Stimulated activated CD8-positive, alpha-beta memory T cell treated with anti-CD3 and anti-CD28 coated beads, Interleukin-4, amount 100 ng/mL, for 24 hours (primary cell): ENCODE measurements around the gene CSTF3.
A peak's percentile ranks its signal among the peaks of the same experiment; 100 is the strongest.
"Not testable (repeated sequence)": the region's sequence is repeated elsewhere in the genome, so short reads cannot be mapped to it uniquely, and the experiment has no call there.

Source experiments
- DNase-seq: peaks from one replicate; pipeline ENCODE4 v3.0.0-alpha.2; 2020; ENCODE audit warnings: low read depth

The CSTF3 gene

GRCh38 chr11:33161120-33162005 is at the start of gene CSTF3:
Gene CSTF3 (minus strand): TSS chr11:33161480. CDS start chr11:33161325, 155 bp downstream.
- peak; percentile 97 for DNase-seq

GRCh38 chr11:33208150-33208549 is 46.9 kb upstream of the CSTF3 start:
- DNase-seq: no peak

DNA sequence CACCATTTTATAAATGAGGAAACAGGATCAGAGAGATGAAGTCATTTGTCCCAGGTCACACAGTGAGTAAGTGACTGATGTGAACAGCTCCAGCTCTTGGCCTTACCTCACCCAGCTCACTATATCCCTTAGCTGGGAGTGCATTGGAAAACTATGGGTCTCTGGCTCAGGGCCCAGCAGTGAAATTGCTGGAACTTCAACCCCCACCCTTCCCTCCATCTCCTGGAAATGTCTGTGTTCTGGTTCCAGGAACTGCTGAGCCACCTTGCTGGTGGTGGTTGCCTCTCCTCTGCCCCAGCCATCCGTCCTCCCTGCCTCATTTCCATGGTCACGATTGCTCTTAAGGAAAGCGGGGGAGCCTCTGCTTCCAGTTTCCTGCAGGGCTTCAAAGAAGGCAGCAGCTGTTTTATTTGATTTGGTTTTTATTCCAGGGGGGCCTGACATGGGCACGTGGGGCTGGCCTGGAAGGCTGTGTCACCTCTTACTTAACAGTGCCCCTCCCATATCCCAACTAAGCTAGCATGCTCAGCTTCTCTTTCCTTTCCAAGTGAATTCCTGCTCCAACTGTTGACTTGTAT is 46.2 kb upstream of the CSTF3 start:
- DNase-seq: no peak

- DNase-seq: no peak
Observed at GRCh38 chr11:33197915-33198727, 36.8 kb upstream of the CSTF3 start.

DNA sequence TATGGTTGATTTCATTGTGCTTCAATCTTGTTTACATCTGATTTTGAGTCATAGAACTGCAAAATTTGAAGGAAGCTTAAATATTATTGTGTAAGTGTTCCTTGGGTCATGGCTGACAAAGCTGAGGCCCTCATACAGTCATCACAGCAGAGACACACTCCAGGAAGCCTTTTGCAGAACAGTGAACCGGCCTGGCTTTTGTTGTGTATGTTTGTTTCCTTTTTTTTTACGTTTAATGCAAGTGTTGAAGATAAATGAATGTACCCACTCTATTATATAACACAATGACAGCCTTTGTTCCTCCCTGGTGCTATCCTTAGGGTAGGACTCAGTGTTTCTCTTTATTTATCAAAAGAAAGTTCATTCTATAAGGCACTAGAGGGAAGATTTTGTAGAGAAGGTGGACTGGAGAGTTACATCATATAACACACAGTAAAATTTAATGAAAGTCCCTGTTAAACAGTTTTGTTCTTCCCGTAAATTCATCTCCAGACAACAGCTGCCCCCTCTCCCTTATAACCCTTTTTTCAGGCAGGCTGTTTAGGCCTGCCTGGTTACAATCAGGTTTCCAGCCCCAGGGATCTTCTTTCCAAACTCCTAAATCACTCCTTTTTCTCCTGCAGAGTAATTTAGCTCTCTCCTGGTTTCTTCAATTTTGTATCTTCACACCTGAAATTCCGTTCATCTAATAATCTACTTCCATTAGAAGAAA is 34.3 kb upstream of the CSTF3 start:
- no peak for DNase-seq

DNA sequence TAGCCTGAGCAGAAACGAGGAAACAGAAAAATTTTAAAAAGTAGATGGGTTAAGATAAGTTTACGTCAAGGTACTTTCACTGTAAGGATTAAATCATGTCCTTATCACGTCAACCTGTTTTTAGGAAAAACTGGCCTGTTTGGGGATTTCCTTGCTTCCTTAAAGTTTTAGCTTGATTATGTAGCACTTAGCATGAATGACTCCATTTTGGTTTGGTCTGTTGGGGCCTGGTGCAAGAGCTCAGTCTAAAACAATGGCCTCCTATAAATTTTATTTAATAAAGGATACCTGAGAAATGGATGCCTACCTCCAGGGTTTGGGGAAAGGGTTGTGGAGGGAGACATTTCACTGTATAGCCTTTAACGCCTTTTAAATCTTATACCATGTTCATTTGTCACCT is 33.2 kb upstream of the CSTF3 start:
- no peak for DNase-seq

GRCh38 chr11:33191467-33191866 is 30.2 kb upstream of the CSTF3 start:
- no peak for DNase-seq

DNA sequence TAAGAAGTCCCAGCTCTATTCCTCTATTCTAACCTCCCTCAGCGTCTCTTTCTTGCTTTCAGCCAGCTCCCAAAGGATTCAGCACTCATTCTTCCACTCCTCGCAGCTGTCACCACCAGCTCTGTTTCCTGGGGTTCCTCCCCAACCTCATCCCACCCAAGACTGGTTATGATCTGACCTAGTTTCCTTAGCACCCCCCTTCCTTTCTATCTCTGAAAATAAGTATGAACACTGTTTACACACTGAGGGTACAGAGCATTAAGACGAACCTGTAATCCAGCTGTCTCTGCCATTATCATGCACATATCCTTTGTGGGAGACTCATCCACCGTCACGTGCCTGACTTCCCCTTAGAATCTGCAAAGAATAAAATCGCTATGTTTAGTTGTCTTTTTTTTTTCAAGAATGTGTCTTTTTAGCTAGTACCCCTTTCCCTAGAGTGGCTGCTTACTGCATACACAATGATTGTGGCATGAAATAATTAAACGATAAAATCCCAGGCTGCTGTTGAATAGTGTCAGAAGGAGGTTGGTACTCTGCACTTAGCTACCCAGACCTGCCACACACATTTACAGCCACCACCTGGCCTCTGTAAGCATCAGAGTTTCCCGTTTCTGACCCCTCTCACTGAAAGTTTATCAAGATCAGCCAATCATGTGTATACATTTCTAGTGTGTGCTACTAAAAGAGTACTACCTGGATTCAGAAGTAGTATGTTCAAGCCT is 26.9 kb upstream of the CSTF3 start:
- no peak for DNase-seq

- no peak for DNase-seq
Observed at GRCh38 chr11:33185756-33186155, 24.5 kb upstream of the CSTF3 start.

DNA sequence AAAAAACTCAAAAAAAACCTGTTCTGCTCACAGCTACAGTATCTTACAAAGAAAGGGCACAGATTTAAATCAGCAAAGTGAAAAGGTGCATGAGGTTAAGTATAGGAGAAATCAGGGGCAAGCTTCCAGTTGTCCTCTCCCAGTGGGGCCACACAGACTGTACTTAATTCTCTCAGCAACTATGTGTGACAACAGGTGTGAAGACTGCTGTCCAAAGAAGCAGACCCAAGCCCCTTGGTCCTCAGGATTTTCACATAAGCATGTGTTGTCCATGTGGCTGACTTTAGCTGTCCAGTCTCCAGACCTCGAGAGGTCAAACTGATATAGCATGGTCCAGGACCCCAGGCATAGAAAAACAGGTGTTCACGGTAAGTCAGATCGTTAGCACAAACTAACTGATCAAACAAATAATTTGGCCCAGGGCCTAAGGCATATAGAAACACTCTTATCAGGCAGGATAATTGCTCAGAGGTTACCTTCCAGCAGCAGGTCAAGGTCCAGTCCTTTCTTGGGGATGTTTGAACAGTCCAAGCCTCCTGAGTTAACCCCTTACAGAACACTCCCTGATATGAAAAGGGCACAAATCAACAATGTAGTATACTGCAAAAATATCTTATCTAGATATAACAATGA is 21.1 kb upstream of the CSTF3 start:
- no peak for DNase-seq

DNA sequence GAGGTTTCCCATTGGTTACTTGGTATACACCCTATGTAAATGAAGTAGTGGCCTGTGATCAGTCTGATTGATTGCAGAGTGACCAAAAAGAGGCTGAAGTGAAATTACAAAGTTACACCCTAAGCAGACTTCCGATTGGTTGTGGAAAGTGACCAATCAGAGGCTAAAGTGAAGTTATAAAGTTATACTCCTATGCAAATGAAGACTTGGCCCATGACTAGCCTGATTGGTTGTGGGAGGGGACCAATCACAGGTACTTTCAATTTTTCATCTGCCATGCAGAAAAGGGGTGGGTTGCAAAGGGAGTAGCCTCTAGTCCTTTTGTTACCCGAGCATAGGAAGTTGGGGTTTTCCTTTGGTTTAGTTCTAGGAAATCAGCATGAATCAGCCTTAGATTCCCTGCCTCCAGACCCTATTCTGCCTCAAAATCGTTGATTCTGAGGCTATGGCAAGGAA is 18.1 kb upstream of the CSTF3 start:
- no peak for DNase-seq

DNA sequence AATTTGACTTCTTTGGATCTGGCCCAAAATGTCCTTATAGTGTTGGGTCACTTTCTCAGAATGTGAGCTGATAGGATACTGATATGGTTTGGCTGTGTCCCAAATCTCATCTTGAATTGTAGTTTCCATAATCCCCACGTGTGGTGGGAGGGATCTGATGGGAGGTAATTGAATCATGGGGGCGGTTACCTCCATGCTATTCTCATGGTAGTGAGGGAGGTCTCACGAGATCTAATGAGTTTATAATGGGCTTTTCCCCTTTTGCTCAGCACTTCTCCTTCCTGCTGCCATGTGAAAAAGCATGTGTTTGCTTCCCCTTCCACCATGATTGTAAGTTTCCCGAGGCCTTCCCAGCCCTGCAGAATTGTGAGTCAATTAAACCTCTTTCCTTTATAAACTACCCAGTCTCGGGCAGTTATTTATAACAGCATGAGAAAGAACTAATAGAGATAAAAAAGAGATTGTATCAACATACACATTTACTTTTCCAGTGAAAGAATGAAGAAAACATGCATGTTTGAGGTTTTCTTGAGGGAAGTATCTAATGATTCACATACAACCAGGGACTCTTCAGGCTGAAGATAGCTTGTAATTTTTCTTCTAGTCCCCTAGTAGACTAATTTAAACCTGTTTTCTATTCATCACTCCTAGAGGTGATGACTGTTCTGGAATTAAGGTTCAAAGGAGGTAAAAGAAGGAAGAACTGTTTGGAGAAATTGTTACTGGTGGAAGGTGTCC is 17.3 kb upstream of the CSTF3 start:
- no peak for DNase-seq

DNA sequence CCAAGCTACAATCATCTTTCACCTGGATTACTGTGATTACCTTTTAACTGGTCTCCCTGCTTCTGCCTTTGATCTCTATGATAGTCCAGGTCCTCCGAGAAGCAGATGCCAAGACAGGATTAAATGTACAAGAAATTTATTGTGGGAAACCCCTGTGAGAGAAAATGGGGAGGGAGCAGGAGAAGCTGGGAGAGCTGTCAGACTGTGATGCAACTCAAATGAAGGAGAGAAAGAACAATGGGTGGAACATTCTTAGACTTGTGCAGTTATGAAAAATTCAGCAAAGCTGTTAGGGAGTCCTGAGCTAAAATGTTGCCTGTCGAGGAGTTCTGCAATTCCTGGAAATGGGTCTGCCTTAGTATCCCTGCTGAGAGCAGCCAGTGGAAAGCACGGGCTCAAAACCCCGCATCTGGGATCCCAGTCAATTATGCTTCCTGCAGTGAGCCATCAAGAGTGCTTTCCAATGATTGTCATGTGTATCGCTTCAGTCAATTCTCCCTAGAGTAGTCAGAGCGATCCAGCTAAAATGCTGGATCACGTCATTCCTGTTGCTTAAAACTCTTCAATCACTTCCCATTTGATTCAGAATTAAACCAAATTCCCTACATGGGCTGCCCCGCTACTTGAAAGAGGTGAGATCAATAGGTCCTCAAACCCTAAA is 16.5 kb upstream of the CSTF3 start:
- DNase-seq: no peak

DNA sequence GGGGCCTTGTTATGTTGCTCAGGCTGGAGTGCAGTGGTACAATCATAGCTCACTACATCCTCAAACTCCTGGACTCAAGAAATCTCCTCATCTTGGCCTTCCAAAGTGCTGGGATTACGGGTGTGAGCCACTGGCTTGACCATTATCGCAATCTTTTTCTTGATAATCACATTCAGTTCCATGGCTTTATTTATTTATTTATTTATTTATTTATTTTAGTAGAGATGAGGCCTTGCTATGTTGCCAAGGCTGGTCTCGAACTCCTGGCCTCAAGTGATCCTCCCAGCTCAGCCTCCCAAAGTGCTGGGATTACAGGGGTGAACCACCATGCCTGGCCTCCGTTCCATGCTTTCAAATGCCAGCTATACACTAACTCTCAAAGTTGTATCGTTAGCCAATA is 15.5 kb upstream of the CSTF3 start:
- not testable (repeated sequence) for DNase-seq

DNA sequence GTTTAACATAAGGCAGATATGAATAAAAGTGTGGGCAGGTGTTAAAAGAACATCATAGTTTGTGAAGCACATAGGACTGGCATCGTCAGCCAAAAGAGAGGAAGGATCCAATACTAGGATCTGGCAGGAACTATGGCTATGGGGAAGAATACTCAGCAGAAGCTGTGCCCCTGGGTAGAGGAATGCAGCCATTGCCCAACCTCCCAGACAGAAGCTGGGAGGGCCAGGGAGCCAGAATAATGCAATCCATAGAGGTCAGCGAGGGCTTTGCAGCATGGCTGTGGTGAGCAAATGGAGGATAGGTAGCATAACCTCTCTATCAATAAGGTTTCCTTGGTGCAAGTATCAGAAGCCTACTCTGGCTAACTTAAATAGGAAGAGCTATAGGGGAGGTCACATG is 11.7 kb upstream of the CSTF3 start:
- no peak for DNase-seq

DNA sequence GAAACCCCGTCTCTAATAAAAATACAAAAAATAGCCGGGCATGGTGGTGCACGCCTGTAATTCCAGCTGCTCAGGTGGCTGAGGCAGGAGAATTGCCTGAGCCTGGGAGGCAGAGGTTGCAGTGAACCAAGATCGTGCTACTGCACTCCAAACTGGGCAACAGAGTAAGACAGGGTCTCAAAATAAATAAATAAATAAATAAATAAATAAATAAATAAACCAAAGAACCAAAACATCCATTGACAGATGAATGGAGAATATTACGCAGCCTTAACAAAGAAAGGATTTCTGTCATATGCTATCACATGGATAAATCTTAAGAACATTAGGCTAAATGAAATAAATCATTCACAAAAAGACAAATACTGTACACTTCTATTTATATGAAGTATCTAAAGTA is 11.1 kb upstream of the CSTF3 start:
- no peak for DNase-seq

DNA sequence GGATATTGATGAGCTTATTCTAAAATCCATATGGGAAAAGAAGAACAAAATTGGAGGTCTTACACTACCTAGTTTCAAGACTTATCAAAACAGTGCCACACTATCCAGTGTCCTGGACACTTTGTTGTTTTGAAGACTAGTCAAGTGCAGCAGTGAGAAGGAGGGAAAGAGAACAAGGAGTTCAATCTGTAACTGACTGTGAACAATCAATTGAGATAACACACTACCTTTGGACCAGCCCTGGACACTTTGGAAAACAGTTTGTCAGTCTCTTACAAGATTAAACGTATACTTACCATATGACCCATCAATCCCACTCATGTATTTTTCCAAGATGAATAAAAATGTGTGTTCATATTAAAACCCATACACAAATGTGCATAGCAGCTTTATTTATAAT is 10.0 kb upstream of the CSTF3 start:
- no peak for DNase-seq

GRCh38 chr11:33168709-33169200 is 7.5 kb upstream of the CSTF3 start:
- no peak for DNase-seq

- no peak for DNase-seq
Observed at GRCh38 chr11:33162831-33163230, 1.6 kb upstream of the CSTF3 start.
